HepG2 (cell line): ENCODE data around the gene TBCD. TPM values are rescaled to one million over a fixed set of nuclear protein-coding genes. Genes with fewer than 3 reads are reported as not detected.
A peak's percentile ranks its signal among the peaks of the same experiment; 100 is the strongest.

Experiments
- BRD4 ChIP-seq: sonication (generic); formaldehyde crosslinking; IDR thresholded peaks from 2 replicates; pipeline ENCODE4 v1.4.0; 2020; ENCODE audit warnings: missing genetic modification reagents
- HOXD1 ChIP-seq: sonication (generic); formaldehyde crosslinking; IDR thresholded peaks from 2 replicates; pipeline ENCODE4 v1.5.0; 2020; ENCODE audit warnings: missing genetic modification reagents
- JDP2 ChIP-seq: sonication (generic); formaldehyde crosslinking; IDR thresholded peaks from 2 replicates; pipeline ENCODE4 v1.8.1; 2022; ENCODE audit warnings: missing genetic modification reagents, borderline replicate concordance
- MTF1 ChIP-seq: sonication (generic); formaldehyde crosslinking; IDR thresholded peaks from 2 replicates; pipeline ENCODE4 v1.5.0; 2020; ENCODE audit warnings: missing genetic modification reagents
- NKX3-1 ChIP-seq: sonication (generic); formaldehyde crosslinking; IDR thresholded peaks from 2 replicates; pipeline ENCODE4 v1.5.0; 2020; ENCODE audit warnings: missing genetic modification reagents
- SP5 ChIP-seq: IDR thresholded peaks from 2 replicates; pipeline ENCODE4 v1.6.1; 2016; ENCODE audit warnings: low read depth, borderline replicate concordance
- ZBTB42 ChIP-seq: sonication (generic); formaldehyde crosslinking; IDR thresholded peaks from 2 replicates; pipeline ENCODE4 v1.5.0; 2020; ENCODE audit warnings: mild to moderate bottlenecking, missing genetic modification reagents
- ZNF343 ChIP-seq: sonication (generic); formaldehyde crosslinking; IDR thresholded peaks from 2 replicates; pipeline ENCODE4 v1.4.0; 2020; ENCODE audit warnings: mild to moderate bottlenecking, missing genetic modification reagents
- ZNF572 ChIP-seq: sonication (generic); formaldehyde crosslinking; IDR thresholded peaks from 2 replicates; pipeline ENCODE4 v1.5.1; 2020; ENCODE audit warnings: mild to moderate bottlenecking, missing genetic modification reagents
- polyA plus RNA-seq, 8 experiments: library from polyadenylated mRNA; depleted of rRNA in 3 of 8; stranded (reverse) in 7 of 8; unstranded in 1 of 8; fragments of >200 nt; fragmentation: Illumina TruSeq in 4 of 8; extraction: Trizol in 4 of 8; gene quantifications; 2 replicates each; pipeline versions ENCODE4 v1.2.1 to v1.2.3, GENCODE V29; 2011 to 2016; ENCODE audit warnings: low read depth in 4 of 8, missing spikeins in 1 of 8, mixed read lengths in 1 of 8; ENCODE audit not compliant: insufficient read depth in 1 of 8
- total RNA-seq, 5 experiments: library from RNA; depleted of rRNA; stranded (reverse); fragments of >200 nt; fragmentation: Illumina TruSeq; extraction: Trizol; gene quantifications; 2 replicates each; pipeline ENCODE4 v1.2.3, GENCODE V29; 2016; ENCODE audit warnings: low read depth in 1 of 5
- TF ChIP-seq, protein P1 (sequence below): sonication (generic); formaldehyde crosslinking; IDR thresholded peaks from 2 replicates; pipeline ENCODE4 v1.4.0; 2020; ENCODE audit warnings: low read depth, missing genetic modification reagents
- TF ChIP-seq, protein P2 (sequence below): IDR thresholded peaks from 2 replicates; pipeline ENCODE4 v1.6.1; 2016; ENCODE audit warnings: missing compliant biosample characterization, missing genetic modification reagents, borderline replicate concordance
- TF ChIP-seq, protein P3 (sequence below): sonication (generic); formaldehyde crosslinking; IDR thresholded peaks from 2 replicates; pipeline ENCODE4 v1.9.0; 2021; ENCODE audit warnings: mild to moderate bottlenecking, missing genetic modification reagents
- TF ChIP-seq, protein P4 (sequence below): sonication (generic); formaldehyde crosslinking; IDR thresholded peaks from 2 replicates; pipeline ENCODE4 v1.4.0; 2020; ENCODE audit warnings: missing genetic modification reagents
- TF ChIP-seq, protein P5 (sequence below): sonication (generic); formaldehyde crosslinking; IDR thresholded peaks from 2 replicates; pipeline ENCODE4 v1.4.0; 2020; ENCODE audit warnings: missing genetic modification reagents

The TBCD gene
- total and polyA plus RNA-seq, 2 of the 13 experiments (the other 11 are each of a cell fraction or from before 2014, with no cell fraction given), result 33.9 to 54.8 TPM

DNA sequence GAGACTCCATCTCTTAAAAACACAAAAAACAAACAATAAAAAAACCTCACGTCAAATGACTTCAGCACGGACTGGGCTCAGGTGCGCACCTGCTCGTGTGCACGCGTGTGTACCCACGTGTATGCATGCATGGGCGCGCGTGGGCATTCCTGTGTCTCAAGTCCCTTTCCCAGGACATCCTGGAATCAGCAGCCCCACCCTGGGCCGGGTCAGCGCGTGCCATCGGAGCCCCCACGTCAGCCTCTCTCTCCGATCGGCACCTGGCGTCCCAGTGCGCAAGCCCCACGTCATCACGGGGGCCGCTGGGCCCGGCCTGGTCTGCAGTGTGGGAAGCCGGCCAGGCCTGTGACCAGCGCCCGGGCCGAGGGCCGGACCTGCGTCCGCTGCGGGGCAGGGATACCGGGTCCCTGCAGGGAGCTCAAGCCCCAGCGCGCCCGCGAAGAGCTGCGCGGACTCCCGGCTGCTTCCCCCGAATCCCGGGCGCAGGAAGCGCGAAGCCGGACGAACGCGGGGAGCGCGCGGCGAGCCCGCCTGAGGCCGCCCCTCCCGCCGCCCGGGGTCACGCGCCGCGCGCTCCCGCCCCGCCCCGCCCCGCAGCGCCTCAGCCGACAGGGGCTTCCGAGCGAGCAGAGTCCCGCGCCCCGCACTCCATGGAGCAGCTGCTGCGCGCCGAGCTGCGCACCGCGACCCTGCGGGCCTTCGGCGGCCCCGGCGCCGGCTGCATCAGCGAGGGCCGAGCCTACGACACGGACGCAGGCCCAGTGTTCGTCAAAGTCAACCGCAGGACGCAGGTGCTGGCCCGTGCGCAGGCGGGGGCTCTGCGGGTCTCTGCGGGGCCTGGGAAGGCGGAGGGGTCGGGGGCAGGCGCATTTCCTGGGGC is 16.6 kb upstream of the TBCD start, which contains the start of gene FN3K (continued):
- TF ChIP-seq, protein P1, sequence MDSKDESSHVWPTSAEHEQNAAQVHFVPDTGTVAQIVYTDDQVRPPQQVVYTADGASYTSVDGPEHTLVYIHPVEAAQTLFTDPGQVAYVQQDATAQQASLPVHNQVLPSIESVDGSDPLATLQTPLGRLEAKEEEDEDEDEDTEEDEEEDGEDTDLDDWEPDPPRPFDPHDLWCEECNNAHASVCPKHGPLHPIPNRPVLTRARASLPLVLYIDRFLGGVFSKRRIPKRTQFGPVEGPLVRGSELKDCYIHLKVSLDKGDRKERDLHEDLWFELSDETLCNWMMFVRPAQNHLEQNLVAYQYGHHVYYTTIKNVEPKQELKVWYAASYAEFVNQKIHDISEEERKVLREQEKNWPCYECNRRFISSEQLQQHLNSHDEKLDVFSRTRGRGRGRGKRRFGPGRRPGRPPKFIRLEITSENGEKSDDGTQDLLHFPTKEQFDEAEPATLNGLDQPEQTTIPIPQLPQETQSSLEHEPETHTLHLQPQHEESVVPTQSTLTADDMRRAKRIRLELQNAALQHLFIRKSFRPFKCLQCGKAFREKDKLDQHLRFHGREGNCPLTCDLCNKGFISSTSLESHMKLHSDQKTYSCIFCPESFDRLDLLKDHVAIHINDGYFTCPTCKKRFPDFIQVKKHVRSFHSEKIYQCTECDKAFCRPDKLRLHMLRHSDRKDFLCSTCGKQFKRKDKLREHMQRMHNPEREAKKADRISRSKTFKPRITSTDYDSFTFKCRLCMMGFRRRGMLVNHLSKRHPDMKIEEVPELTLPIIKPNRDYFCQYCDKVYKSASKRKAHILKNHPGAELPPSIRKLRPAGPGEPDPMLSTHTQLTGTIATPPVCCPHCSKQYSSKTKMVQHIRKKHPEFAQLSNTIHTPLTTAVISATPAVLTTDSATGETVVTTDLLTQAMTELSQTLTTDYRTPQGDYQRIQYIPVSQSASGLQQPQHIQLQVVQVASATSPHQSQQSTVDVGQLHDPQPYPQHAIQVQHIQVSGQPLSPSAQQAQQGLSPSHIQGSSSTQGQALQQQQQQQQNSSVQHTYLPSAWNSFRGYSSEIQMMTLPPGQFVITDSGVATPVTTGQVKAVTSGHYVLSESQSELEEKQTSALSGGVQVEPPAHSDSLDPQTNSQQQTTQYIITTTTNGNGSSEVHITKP (CRISPR knock-in tag), result no peak
- TF ChIP-seq, protein P2, sequence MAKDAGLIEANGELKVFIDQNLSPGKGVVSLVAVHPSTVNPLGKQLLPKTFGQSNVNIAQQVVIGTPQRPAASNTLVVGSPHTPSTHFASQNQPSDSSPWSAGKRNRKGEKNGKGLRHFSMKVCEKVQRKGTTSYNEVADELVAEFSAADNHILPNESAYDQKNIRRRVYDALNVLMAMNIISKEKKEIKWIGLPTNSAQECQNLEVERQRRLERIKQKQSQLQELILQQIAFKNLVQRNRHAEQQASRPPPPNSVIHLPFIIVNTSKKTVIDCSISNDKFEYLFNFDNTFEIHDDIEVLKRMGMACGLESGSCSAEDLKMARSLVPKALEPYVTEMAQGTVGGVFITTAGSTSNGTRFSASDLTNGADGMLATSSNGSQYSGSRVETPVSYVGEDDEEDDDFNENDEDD, result peak; percentile 47; the same call in 1 of the 2 replicates
- TF ChIP-seq BRD4 (CRISPR knock-in tag) (peak; percentile 41; the same call in 1 of the 2 replicates), JDP2 (CRISPR knock-in tag) (no peak; the same call in 1 of the 2 replicates), NKX3-1 (peak; percentile 57), ZNF572 (CRISPR knock-in tag) (0 out of 2 replicates have a peak, but pooled peaks have one; percentile 27), MTF1 (CRISPR knock-in tag) (no peak), ZNF343 (CRISPR knock-in tag) (peak; percentile 19; the same call in 1 of the 2 replicates), ZBTB42 (CRISPR knock-in tag) (peak; percentile 12; the same call in 1 of the 2 replicates), HOXD1 (CRISPR knock-in tag) (no peak; the same call in 1 of the 2 replicates), SP5 (CRISPR knock-in tag) (0 out of 2 replicates have a peak, but pooled peaks have one; percentile 16)
- TF ChIP-seq, protein P3, sequence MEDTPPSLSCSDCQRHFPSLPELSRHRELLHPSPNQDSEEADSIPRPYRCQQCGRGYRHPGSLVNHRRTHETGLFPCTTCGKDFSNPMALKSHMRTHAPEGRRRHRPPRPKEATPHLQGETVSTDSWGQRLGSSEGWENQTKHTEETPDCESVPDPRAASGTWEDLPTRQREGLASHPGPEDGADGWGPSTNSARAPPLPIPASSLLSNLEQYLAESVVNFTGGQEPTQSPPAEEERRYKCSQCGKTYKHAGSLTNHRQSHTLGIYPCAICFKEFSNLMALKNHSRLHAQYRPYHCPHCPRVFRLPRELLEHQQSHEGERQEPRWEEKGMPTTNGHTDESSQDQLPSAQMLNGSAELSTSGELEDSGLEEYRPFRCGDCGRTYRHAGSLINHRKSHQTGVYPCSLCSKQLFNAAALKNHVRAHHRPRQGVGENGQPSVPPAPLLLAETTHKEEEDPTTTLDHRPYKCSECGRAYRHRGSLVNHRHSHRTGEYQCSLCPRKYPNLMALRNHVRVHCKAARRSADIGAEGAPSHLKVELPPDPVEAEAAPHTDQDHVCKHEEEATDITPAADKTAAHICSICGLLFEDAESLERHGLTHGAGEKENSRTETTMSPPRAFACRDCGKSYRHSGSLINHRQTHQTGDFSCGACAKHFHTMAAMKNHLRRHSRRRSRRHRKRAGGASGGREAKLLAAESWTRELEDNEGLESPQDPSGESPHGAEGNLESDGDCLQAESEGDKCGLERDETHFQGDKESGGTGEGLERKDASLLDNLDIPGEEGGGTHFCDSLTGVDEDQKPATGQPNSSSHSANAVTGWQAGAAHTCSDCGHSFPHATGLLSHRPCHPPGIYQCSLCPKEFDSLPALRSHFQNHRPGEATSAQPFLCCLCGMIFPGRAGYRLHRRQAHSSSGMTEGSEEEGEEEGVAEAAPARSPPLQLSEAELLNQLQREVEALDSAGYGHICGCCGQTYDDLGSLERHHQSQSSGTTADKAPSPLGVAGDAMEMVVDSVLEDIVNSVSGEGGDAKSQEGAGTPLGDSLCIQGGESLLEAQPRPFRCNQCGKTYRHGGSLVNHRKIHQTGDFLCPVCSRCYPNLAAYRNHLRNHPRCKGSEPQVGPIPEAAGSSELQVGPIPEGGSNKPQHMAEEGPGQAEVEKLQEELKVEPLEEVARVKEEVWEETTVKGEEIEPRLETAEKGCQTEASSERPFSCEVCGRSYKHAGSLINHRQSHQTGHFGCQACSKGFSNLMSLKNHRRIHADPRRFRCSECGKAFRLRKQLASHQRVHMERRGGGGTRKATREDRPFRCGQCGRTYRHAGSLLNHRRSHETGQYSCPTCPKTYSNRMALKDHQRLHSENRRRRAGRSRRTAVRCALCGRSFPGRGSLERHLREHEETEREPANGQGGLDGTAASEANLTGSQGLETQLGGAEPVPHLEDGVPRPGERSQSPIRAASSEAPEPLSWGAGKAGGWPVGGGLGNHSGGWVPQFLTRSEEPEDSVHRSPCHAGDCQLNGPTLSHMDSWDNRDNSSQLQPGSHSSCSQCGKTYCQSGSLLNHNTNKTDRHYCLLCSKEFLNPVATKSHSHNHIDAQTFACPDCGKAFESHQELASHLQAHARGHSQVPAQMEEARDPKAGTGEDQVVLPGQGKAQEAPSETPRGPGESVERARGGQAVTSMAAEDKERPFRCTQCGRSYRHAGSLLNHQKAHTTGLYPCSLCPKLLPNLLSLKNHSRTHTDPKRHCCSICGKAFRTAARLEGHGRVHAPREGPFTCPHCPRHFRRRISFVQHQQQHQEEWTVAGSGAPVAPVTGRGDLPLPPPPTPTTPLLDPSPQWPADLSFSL (CRISPR knock-in tag), result no peak
- TF ChIP-seq, protein P4, sequence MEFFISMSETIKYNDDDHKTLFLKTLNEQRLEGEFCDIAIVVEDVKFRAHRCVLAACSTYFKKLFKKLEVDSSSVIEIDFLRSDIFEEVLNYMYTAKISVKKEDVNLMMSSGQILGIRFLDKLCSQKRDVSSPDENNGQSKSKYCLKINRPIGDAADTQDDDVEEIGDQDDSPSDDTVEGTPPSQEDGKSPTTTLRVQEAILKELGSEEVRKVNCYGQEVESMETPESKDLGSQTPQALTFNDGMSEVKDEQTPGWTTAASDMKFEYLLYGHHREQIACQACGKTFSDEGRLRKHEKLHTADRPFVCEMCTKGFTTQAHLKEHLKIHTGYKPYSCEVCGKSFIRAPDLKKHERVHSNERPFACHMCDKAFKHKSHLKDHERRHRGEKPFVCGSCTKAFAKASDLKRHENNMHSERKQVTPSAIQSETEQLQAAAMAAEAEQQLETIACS, result peak; percentile 97
- TF ChIP-seq, protein P5, sequence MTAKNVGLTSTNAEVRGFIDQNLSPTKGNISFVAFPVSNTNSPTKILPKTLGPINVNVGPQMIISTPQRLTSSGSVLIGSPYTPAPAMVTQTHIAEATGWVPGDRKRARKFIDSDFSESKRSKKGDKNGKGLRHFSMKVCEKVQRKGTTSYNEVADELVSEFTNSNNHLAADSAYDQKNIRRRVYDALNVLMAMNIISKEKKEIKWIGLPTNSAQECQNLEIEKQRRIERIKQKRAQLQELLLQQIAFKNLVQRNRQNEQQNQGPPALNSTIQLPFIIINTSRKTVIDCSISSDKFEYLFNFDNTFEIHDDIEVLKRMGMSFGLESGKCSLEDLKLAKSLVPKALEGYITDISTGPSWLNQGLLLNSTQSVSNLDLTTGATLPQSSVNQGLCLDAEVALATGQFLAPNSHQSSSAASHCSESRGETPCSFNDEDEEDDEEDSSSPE (CRISPR knock-in tag), result peak; percentile 49
